Gastroesophageal sphincter (tissue), 4 donors: Measurements from ENCODE around the gene GLRX2. TPM values are rescaled to one million over a fixed set of nuclear protein-coding genes. Genes with fewer than 3 reads are reported as not detected.

Experiments
- ATAC-seq: fragments of 150-250 bp; one replicate; pipeline ENCODE4 v1.9.1; 2016; ENCODE audit warnings: mild to moderate bottlenecking, moderate library complexity
- H3K27ac ChIP-seq, 4 donors: fragments of 200-600 bp; sonication (generic) in 3 of 4; 1 replicate in 3 of 4; 2 replicates in 1 of 4; pipeline ENCODE4 v1.5.1; 2016 to 2019
- H3K27me3 ChIP-seq: fragments of 200-600 bp; sonication (generic); one replicate; pipeline ENCODE4 v1.5.1; 2019
- H3K36me3 ChIP-seq, 2 donors: fragments of 200-600 bp; sonication (generic); one replicate each; pipeline ENCODE4 v1.5.1; 2019; ENCODE audit warnings: control low read depth in 1 of 2
- H3K4me1 ChIP-seq, 3 donors: fragments of 200-600 bp; sonication (generic); 1 replicate in 2 of 3; 2 replicates in 1 of 3; pipeline ENCODE4 v1.5.1; 2016 to 2019; ENCODE audit warnings: control low read depth in 2 of 3
- H3K4me3 ChIP-seq, 2 donors: fragments of 200-600 bp; sonication (generic); one replicate each; pipeline ENCODE4 v1.5.1; 2019; ENCODE audit warnings: mild to moderate bottlenecking in 1 of 2, moderate library complexity in 1 of 2
- H3K9me3 ChIP-seq, 3 donors: fragments of 200-600 bp; sonication (generic); one replicate each; pipeline ENCODE4 v1.5.1; 2017 to 2019; ENCODE audit warnings: control low read depth in 2 of 3
- CTCF ChIP-seq, 4 experiments: fragments of 200-600 bp in 2 of 4; fragments of 450-650 bp in 2 of 4; sonication (generic) in 1 of 4; IDR thresholded peaks; one replicate each; pipeline ENCODE4 v1.5.1; 2017 to 2019; ENCODE audit warnings: antibody characterized with exemption in 4 of 4, mild to moderate bottlenecking in 2 of 4, moderate library complexity in 2 of 4
- EP300 ChIP-seq: sonication (generic); formaldehyde crosslinking; IDR thresholded peaks from one replicate; pipeline ENCODE4 v1.6.1; 2017; ENCODE audit warnings: antibody characterized with exemption, mild to moderate bottlenecking
- POLR2A ChIP-seq, 2 donors: fragments of 450-650 bp; IDR thresholded peaks; one replicate each; pipeline ENCODE4 v1.6.1; 2017; ENCODE audit warnings: antibody characterized with exemption in 2 of 2, mild to moderate bottlenecking in 2 of 2, moderate library complexity in 1 of 2
- POLR2AphosphoS5 ChIP-seq: sonication (generic); formaldehyde crosslinking; IDR thresholded peaks from one replicate; pipeline ENCODE4 v1.6.1; 2017; ENCODE audit warnings: antibody characterized with exemption
- WGBS, 2 donors: methylation state at CpG; one replicate each; pipeline ENCODE4 v1.1.5; 2018; ENCODE audit warnings: low coverage in 1 of 2; 5-methylcytosine and 5-hydroxymethylcytosine counted together
- total RNA-seq, 4 donors: library from RNA; depleted of rRNA; stranded (reverse); fragments of >200 nt; gene quantifications; one replicate each; pipeline ENCODE4 v1.1.0, GENCODE V29; 2016

The GLRX2 gene
- total RNA-seq, 4 donors from 2014 or later: 7.0 to 14.4 (median 9.3) TPM

GRCh38 chr1:193079187-193079586, 26.0 kb downstream of the GLRX2 start:
- no peak overlapping the region for H3K4me3 ChIP-seq
- no peaks in the 10 kb centered on the region for H3K9me3 ChIP-seq
- no peak overlapping the region for H3K27ac ChIP-seq
- ATAC-seq: no peak
- H3K4me1 ChIP-seq: peaks cover 0 to 14% (median 0%) of the 10 kb centered on the region in 3 donors
- TF ChIP-seq EP300: no peak
- TF ChIP-seq CTCF (IDR thresholded peaks at IDR 0.05): no peak
- no peak for TF ChIP-seq POLR2AphosphoS5
- TF ChIP-seq POLR2A (IDR thresholded peaks at IDR 0.05): no peak
- peaks cover 3 to 71% of the 10 kb centered on the region in 2 donors for H3K36me3 ChIP-seq
- WGBS, 2 donors: 100% methylated on average over 1 of the region's 3 CpGs; no CpG with 5 or more reads in 1 of the 2 donors
- H3K27me3 ChIP-seq: no peaks in the 10 kb centered on the region

GRCh38 chr1:193077991-193078390, 27.2 kb downstream of the GLRX2 start:
- Histone ChIP-seq H3K9me3 (no peaks in the 10 kb centered on the region), H3K4me3 (no peak overlapping the region), H3K4me1 (peaks cover 0 to 14% (median 0%) of the 10 kb centered on the region in 3 donors), H3K27ac (no peak overlapping the region), H3K27me3 (no peaks in the 10 kb centered on the region), H3K36me3 (peaks cover 3 to 59% of the 10 kb centered on the region in 2 donors)
- ATAC-seq: no peak
- TF ChIP-seq CTCF (IDR thresholded peaks at IDR 0.05): no peak
- TF ChIP-seq POLR2A (IDR thresholded peaks at IDR 0.05): no peak
- no peak for TF ChIP-seq EP300
- TF ChIP-seq POLR2AphosphoS5: no peak

GRCh38 chr1:193070942-193071341, 34.3 kb downstream of the GLRX2 start:
- 64 to 82% methylated on average over 2 to 5 of the region's 5 CpGs for WGBS, 2 donors
- ATAC-seq: no peak
- H3K36me3 ChIP-seq: peaks cover 0 to 7% of the 10 kb centered on the region in 2 donors
- peak overlapping the region in 1 of 4 donors; percentile 34 for H3K27ac ChIP-seq
- H3K27me3 ChIP-seq: no peaks in the 10 kb centered on the region
- no peak for TF ChIP-seq POLR2A (IDR thresholded peaks at IDR 0.05)
- no peak for TF ChIP-seq CTCF (IDR thresholded peaks at IDR 0.05)
- no peak for TF ChIP-seq EP300
- TF ChIP-seq POLR2AphosphoS5: no peak
- no peak overlapping the region for H3K4me3 ChIP-seq
- no peaks in the 10 kb centered on the region for H3K9me3 ChIP-seq
- H3K4me1 ChIP-seq: peaks cover 0 to 49% (median 6%) of the 10 kb centered on the region in 3 donors

- Histone ChIP-seq H3K4me1 (peaks cover 0 to 48% (median 6%) of the 10 kb centered on the region in 3 donors), H3K27ac (no peak overlapping the region), H3K27me3 (no peaks in the 10 kb centered on the region), H3K9me3 (no peaks in the 10 kb centered on the region), H3K36me3 (peaks cover 0 to 7% of the 10 kb centered on the region in 2 donors), H3K4me3 (no peak overlapping the region)
- no peak for ATAC-seq
- WGBS, 2 donors: 55 to 62% methylated on average over 2 of the region's 2 CpGs
- TF ChIP-seq EP300 (no peak), POLR2AphosphoS5 (no peak), CTCF (IDR thresholded peaks at IDR 0.05) (no peak), POLR2A (IDR thresholded peaks at IDR 0.05) (no peak)
Observed at GRCh38 chr1:193070386-193070753, 34.8 kb downstream of the GLRX2 start.

- TF ChIP-seq EP300: no peak
- TF ChIP-seq POLR2A (IDR thresholded peaks at IDR 0.05): no peak
- no peak for TF ChIP-seq CTCF (IDR thresholded peaks at IDR 0.05)
- TF ChIP-seq POLR2AphosphoS5: no peak
- Histone ChIP-seq H3K36me3 (peaks cover 0 to 7% of the 10 kb centered on the region in 2 donors), H3K4me3 (no peak overlapping the region), H3K27ac (no peak overlapping the region), H3K4me1 (peaks cover 0 to 49% (median 6%) of the 10 kb centered on the region in 3 donors), H3K27me3 (no peaks in the 10 kb centered on the region), H3K9me3 (no peaks in the 10 kb centered on the region)
- 77 to 86% methylated on average over 3 to 4 of the region's 4 CpGs for WGBS, 2 donors
- no peak for ATAC-seq
Observed at GRCh38 chr1:193069748-193070385, 35.3 kb downstream of the GLRX2 start.
